Posterior vena cava (tissue), 2 donors: ENCODE data around the gene RIT1. TPM values are rescaled to one million over a fixed set of nuclear protein-coding genes. Genes with fewer than 3 reads are reported as not detected.
"Not testable (repeated sequence)": the region's sequence is repeated elsewhere in the genome, so short reads cannot be mapped to it uniquely, and the experiment has no call there.

Source experiments
- DNase-seq: peaks from one replicate; pipeline ENCODE4 v3.0.0-alpha.2; 2020; ENCODE audit warnings: low spot score
- intact Hi-C, 2 donors: fragments of 100-400 bp; cut with DNase I; formaldehyde crosslinking; loops; one replicate each; pipeline versions ENCODE4 v1.14.1 to v1.14.2; 2022 to 2023
- total RNA-seq, 2 donors: library from RNA; stranded (reverse); fragmentation: NEBNext Ultra II Directional; extraction: Animal tissue kit (Norgen Biotek cat#: 25700); gene quantifications; one replicate each; pipeline ENCODE4 v1.2.1, GENCODE V29; 2021
- donor health status: DM: yes; HTN: yes; CAD: no.
- donor health status: DM: yes; HTN: yes; CAD: no.

The RIT1 gene
- total RNA-seq, 2 donors from 2014 or later = 34.1 to 36.2 TPM

DNA sequence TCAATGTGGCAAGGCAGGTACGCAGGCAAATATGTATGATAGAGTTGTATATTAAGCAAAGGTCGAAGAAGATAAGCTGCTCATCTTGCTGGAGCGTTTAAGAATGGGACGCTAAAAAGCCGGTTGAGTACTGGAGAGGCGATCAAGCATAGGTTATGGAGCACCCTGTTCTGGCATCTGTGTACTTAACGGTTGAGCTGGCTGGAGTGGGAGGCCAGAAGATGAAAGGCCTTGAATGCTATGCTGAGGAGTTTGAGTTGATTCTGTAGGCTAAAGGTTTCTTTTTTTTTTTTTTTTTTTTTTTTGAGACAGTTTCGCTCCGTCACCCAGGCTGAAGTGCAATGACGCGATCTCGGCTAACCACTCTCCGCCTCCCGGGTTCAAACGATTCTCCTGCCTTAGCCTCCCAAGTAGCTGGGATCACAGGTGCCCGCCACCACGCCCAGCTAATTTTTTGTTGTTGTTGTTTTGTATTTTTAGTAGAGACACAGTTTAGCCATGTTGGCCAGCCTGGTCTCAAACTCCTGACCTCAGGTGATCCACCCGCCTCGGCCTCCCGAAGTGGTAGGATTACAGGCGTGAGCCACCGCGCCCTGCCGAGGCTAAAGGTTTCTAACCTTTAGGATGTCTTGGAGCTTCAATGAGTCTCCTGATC lies 23.9 kb upstream of the RIT1 start:
- intact Hi-C loops = no loop called here
- no peak for DNase-seq

DNA sequence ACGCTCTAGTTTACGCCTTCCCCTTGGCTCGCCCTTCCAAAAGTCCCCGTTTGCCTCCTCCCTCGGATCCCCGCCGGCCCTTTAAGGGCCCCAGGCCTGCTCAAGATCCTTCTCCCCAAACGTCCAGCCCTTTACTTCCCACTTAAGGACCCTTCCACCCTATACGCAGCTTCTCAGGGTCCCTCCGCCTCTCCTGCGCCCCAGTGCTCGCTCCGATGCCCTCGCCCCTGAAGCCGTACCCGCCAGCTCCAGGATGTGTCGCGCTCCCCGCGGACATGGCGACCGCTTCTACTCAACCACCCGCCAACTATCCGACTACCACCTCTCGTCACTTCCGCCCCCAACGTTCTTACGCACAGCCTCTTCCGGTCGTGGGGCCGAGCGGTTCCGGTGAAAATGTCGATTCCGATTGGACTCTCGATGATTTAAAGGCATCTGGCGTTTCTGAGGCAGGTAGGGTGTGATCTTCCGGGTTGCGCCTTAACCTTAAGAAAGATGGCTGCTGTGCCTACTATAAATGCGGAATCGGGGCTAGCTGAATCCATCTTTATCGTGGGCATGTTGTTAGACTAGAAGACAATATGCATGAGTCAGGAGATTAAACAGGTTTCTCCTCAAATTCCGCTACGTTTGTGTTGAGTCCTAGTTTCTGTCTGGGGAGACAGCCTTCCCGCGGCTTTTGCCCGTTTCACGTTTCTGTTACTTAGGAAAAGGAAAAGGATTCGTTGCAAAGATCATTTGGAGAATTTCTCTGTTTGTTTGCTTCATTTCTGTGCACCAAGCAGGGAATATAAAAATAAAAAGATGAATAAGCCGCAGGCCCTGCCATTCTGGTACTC lies 23.2 kb upstream of the RIT1 start, which contains the start of gene KHDC4:
TSS of gene KHDC4 (minus strand) at position 317 of the 839 bp plus-strand sequence. CDS start at position 277, 40 bp downstream.
- peak; percentile 98 for DNase-seq
- intact Hi-C loops = no loop called here

DNA sequence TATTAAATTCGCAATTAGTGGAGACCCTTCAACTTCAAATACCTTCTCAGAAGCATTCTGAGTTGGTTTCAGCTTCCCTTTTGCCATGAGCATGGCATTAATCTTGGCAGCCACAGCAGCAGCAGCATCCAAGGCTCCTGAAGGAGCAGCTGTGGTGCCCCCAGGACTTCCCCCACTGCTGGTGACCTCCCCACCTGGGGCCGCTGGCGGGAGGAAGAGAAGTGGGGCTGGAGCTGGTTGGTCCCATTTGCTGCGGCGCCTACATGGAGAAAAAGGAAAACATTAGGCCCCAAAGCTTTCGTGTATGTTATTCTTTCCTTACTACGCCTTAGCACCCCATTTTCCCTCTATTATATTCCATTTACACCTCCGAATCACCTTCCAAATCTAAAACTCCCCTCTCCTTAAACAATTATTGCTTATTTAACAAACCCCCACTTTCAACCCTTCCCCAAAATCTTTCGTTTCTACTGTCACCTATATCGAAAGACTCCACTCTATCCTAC lies 22.5 kb upstream of the RIT1 start:
- no peak for DNase-seq
- intact Hi-C loops = no loop called here

DNA sequence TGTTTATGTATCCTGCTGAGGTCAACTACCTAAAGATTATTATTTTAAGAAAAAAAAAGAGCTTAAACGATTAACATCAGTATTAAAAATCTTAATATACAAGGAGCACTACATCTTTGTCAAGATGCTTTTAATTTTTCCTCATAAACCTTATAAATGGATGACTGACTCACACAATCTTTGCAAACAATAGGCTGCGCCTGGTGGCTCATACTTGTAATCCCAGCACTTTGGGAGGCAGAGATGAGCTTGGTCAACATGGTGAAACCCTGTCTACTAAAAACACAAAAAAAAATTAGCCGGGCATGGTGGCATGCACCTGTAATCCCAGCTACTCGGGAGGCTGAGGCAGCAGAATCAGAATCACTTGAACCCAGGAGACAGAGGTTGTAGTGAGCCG lies 21.3 kb upstream of the RIT1 start:
- intact Hi-C loops = no loop called here
- DNase-seq = no peak

DNA sequence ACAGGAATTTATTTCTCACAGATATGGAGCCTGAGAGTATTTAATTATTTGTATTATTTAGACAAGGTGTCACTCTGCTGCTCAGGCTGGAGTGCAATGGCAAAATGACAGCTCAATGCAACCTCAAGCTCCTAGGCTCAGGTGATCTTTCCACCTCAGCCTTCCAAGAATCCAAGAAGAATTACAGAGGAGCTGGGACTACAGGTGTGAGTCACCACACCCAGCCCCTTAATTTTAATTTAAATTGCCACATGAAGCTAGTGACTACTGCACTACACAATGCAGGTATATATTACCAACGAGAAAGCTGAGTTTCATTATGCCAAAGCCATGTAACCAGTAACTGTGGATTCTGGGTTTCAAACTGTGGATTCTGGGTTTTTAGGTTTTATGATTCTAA lies 20.9 kb upstream of the RIT1 start:
- intact Hi-C loops = no loop called here
- no peak for DNase-seq

DNA sequence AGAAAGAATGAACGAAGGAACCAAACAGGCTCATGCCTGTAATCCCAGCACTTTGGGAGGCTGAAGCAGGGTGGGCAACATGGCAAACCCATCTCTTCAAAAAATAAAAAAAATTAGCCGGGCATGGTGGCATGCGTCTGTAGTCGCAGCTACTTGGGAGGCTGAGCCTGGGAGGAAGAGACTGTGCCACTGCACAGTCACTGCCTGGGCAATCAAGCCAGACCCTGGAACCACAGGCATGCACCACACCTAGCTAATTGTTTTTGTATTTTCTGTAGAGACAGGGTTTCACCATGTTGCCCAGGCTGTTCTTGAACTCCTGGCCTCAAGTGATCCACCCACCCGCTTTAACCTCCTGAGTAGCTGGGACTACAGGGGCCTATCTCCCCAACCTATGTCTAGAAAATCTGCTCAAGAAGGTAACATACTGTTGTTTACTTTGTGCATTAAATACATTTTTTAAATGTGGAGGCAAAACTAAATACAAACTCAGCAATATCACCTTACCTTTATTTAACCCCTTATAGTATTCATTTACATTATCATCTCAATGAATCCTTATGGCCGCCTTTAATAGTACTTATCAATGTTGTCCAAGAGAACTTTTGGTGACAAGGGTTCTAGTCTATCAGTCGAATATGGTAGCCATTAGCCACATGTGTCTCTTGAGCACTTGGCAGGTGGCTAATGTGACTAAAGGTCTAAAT lies 20.3 kb upstream of the RIT1 start:
- intact Hi-C loops = no loop called here
- no peak for DNase-seq

DNA sequence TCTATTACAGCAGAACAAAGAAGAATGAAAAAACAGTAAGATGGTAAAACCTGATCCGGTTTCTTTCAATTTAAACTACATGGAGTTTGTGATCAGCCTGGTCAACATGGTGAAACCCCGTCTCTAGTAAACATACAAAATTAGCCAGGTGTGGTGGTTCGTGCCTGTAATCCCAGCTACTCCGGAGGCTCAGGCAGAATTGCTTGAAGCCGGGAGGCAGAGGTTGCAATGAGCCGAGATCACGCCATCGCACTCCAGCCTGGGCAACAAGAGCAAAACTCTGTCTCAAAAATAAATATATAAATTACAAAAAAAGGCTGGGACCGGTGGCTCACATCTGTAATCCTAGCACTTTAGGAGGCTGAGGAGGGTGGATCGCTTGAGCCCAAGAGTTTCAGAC lies 19.6 kb upstream of the RIT1 start:
- intact Hi-C loops, DNase-seq: not testable (repeated sequence)

DNA sequence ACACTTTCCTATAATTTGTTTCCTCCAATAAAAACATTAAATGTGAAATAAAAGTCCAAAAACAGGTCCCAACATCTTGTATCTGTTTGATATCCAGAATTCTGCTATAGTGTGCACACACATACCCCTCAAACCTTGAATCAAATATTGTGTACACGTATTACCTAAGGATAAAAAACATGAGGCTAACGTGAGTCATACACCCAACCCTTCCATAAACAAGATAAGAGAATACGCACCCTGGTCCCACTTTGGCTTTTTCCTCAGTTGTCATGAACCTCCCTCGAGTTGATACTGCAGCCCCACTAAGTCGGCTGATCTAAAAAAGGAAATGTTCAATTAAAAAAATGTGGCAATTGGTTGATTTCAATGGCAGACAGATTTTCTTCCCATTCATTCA lies 17.9 kb upstream of the RIT1 start:
- intact Hi-C loops = no loop called here
- DNase-seq = no peak

DNA sequence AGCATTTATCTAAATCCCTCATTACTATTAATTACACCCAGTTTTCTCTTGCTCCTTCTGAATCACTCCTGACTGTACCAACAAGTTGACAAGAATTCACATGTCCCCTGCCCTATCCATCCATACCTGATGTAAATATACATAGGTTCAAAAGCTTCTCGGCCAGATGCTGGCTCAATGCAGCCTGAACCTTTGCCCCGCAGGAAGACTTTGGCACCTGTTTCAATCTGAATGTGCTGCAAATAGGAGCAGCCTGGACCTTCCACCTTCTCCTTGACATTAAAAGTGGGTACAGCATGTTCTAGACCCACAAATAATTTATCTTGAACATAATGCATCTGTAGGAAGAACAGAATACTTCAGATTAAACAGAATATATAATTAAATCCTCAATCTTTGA lies 14.4 kb upstream of the RIT1 start:
- intact Hi-C loops = no loop called here
- DNase-seq = no peak

DNA sequence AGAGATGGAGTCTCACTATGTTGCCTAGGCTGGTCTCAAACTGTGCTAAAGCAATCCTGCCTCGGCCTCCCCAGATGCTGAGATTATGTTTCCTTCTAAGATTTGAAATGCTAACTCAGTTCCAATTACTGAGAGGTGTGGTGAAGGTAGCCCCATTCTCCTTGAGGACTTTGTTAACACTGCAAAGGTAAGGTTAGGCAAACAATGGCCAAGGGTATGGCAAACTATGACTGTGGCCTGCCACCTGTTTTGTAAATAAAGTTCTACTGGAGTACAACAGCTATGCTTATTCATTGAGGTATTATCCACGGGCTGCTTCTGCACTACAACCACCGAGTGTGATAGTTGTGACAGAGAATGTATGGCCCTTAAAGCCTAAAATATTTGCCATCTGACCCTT lies 9.6 kb upstream of the RIT1 start:
- no peak for DNase-seq
- intact Hi-C loops = no loop called here

DNA sequence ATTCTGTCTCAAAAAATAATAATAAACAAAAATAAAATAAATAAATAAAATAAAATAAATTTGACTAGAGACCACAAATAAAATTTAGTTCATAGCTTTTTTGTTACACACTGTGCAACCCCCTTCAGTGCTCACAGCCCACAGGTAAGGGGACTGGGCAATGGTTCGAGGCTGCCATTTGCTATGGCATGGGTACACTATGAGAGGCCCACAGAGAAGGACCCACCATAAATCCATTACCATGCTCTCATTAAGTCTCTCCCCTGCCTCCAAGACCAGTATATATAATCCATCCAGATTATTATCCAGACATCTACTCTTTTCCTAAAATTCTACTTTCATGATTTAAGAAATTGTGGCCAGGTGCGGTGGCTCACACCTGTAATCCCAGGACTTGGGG lies 8.7 kb upstream of the RIT1 start:
- intact Hi-C loops = no loop called here
- DNase-seq = no peak

DNA sequence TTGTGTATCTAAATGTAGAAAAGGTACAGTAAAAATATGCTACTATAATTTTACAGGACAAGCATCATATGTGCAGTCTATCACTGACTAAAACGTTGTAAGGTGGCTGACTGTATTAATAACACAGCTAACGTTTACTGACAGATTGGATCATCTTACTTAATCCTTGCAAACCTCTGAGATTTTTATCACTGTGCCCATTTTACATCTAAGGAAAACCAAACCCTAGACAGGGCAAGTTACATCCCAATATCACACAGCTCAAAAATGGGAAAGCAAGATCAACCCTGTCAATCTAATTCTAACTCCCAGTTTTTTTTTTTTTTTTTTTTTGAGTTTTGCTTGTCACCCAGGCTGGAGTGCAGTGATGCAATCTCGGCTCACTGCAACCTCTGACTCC lies 7.5 kb upstream of the RIT1 start:
- no peak for DNase-seq
- intact Hi-C loops = no loop called here

DNA sequence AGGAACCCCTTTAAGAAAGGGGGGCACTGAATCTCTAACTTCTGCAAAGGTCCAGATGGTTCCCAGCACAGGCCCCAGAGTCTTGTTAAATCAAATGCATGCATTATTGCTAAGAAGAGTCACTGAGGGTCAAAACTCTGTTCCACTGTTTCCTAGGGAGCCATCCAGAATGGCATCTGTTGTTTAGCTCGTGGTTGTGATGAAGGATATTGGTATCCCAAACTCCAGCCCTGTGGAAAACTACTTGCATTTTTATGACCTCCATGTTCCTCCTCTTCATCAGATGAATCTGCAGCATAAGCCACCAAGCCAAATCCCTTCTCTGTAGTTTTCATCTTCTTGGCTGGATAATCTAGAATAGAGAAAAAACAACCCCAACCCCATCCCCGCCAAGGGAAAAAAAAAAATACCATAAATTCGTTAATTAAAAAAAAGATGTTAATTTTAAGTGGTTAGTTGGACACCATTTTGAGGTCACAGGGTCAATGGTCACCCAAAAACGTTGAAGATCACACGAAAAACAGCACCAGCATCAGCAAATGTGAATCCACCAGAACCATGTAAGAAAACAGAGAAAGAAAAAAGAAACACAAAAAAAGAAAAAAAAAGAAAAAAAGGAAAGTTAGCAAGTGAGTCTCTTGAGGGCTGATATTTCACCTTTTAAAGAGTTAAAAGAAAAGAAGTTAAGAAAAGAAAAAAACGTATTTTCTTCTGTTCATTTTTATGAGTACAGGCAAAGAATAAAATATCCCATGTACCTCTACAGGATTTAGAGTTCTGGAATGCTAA lies 3.0 kb upstream of the RIT1 start:
- intact Hi-C loops = no loop called here
- no peak for DNase-seq

DNA sequence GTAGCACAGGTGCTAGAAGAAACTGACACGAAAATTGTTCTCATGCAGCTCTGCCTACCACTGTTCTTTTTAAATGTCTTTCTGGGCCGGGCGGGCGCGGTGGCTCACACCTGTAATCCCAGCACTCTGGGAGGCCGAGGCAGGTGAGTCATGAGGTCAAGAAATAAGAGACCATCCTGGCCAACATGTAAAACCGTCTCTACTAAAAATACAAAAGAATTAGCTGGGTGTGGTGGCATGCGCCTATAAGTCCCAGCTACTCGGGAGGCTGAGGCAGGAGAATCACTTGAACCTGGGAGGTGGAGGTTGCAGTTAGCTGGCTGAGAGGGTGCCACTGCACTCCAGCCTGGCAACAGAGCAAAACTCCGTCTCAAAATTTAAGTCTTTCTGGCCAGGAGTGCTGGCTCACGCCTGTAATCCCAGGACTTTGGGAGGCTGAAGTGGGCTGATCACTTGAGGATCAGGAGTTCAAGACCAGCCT lies 947 bp upstream of the RIT1 start:
- DNase-seq = no peak
- intact Hi-C loops = no loop called here

DNA sequence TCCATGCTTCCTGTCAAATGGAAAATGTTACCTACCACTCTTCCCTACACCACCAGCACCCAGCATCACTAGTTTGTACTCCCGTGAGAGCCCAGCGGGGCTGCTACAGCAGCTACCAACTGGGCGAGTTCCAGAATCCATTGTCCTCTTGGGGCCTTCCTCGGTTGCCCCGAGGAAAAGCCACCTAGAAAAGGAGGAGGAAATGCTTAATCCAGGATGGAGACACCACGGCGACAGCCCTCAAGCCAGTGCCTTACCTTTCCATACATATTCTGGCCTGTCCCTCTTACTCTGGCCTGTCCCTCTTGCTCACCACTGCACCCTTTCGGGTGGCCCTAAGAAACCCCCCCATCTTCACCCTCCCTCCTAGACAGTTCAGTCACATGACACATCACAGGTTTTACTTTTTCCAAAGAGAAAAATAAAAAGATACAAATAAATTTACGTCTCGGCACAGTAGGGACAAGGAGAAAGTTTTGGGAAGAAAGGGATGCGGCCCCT lies 478 bp downstream of the RIT1 start:
- no peak for DNase-seq
- intact Hi-C loops = no loop called here

DNA sequence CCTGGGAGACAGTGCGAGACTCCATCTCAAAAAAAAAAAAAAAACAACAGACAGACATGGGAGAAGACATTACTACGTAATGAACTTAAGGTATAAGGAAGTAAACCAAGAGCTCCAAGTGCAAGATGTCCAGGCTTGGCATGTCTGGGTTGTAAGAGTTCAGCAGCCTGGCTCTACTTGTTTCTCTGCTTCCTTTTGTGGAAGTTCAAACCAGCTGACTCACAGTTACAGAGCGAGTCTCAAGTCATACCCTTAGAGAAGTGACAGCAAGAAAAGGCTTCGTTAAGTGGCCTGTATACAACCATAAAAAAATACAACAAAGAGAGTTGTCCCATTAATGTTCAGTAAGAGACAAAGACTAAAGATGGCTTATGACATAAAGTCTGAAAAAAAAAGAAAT lies 1.3 kb downstream of the RIT1 start:
- intact Hi-C loops = no loop called here
- no peak for DNase-seq

DNA sequence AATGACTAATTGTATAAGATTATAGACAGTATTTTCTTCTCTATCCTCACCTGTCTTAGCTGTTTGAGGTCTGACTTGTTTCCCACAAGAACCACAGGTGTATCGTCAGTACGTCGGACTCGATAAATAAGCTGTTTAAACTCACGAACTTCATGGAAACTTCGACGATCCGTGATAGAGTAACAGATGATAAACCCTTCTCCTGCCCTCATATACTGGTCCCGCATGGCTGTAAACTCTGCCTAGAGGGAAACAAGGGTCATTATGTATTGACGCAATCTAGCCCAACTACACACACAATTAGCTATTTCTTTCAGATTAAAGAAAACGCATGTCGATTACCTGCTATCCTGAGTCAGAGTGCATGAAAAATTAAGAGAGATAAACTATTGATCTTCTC lies 6.9 kb downstream of the RIT1 start:
- DNase-seq = no peak
- intact Hi-C loops = no loop called here

DNA sequence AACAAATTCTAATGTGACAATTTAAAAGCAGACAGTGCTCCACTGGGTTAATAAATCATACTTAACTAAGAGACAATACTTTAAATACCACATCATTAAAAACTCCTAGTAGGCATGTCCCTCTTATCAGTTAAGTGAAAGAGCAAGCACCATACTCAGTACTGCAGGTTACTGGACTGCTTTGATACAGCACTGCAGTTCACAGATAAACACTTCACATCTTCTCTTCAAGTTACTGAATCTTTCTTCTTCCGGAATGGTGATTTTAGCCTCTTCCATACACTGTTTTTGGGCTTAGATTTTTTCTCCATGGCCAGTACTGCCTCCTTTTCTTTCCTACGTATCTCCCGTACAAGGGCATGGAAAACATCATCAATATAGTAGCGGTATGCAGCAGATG lies 11.0 kb downstream of the RIT1 start:
- intact Hi-C loops = no loop called here
- no peak for DNase-seq

DNA sequence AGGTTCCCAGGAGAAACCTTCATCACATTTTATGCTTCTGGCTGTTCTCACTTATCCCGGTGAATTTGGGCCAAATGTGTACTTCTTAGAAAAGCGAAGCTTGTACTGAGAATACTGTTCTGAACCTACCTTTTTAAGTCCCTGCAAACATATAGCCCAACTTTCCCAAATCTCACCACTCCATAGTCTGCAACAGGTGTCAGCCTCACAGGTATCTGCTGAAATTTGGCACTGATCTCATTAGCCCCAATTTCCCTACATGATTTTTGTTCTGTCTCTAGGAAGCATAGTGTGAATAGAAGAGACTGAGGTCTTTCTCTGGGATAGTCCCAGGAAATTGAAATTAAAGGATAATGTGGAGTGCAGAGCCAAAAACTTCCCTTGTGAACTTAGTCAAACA lies 11.5 kb downstream of the RIT1 start:
- no peak for DNase-seq
- intact Hi-C loops = no loop called here
